K562 (cell line): Measurements from ENCODE around the gene LCA5. TPM values are rescaled to one million over a fixed set of nuclear protein-coding genes. Genes with fewer than 3 reads are reported as not detected.

ENCODE experiments used
- CTCF ChIP-seq, 3 experiments: IDR thresholded peaks in 2 of 3; conservative IDR thresholded peaks in 1 of 3; 2 replicates each; pipeline ENCODE4 v1.5.1; 2011 to 2012; ENCODE audit warnings: low read length in 3 of 3, mild to moderate bottlenecking in 3 of 3, control low read depth in 2 of 3, improper control_type of control experiment in 1 of 3, inconsistent platforms in 1 of 3, low read depth in 1 of 3, mixed read lengths in 1 of 3, moderate library complexity in 1 of 3; ENCODE audit not compliant: insufficient read depth in 2 of 3
- DLX4 ChIP-seq: fragments of 250-450 bp; sonication (Bioruptor Pico); IDR thresholded peaks from 2 replicates; pipeline ENCODE4 v1.6.1; 2021; ENCODE audit warnings: mild to moderate bottlenecking
- FOXA3 ChIP-seq, 2 experiments: fragments of 450-650 bp in 1 of 2; sonication (generic) in 1 of 2; formaldehyde crosslinking; IDR thresholded peaks in 1 of 2; conservative IDR thresholded peaks in 1 of 2; 2 replicates each; pipeline versions ENCODE4 v1.4.0 to v1.8.0; 2020 to 2022; ENCODE audit warnings: mild to moderate bottlenecking in 2 of 2, missing genetic modification reagents in 1 of 2
- HDAC3 ChIP-seq: fragments of 450-650 bp; IDR thresholded peaks from 2 replicates; pipeline ENCODE4 v1.6.1; 2018; ENCODE audit warnings: borderline replicate concordance, mild to moderate bottlenecking, moderate library complexity; ENCODE audit not compliant: partially characterized antibody
- MYBL2 ChIP-seq, 2 experiments: fragments of 450-650 bp in 1 of 2; sonication (generic) in 1 of 2; formaldehyde crosslinking in 1 of 2; IDR thresholded peaks; 2 replicates each; pipeline versions ENCODE4 v1.6.1 to v1.8.1; 2017 to 2022; ENCODE audit warnings: borderline replicate concordance in 1 of 2, inconsistent platforms in 1 of 2, low read depth in 1 of 2, mild to moderate bottlenecking in 1 of 2, missing genetic modification reagents in 1 of 2, moderate library complexity in 1 of 2
- NR2C1 ChIP-seq, 2 experiments: fragments of 450-650 bp; IDR thresholded peaks; 2 replicates each; pipeline ENCODE4 v1.6.1; 2017; ENCODE audit warnings: mild to moderate bottlenecking in 2 of 2, antibody characterized with exemption in 1 of 2, inconsistent platforms in 1 of 2, missing compliant biosample characterization in 1 of 2, missing genetic modification characterization in 1 of 2
- TRIM24 ChIP-seq, 2 experiments: fragments of 450-650 bp; IDR thresholded peaks; 2 replicates each; pipeline ENCODE4 v1.6.1; 2016
- ZNF644 ChIP-seq: fragments of 200-800 bp; sonication (Bioruptor generic); IDR thresholded peaks from 2 replicates; pipeline ENCODE4 v1.6.1; 2016; ENCODE audit warnings: low read depth, missing genetic modification characterization, missing compliant biosample characterization
- polyA plus RNA-seq, 8 experiments: library from polyadenylated mRNA; depleted of rRNA in 4 of 8; stranded (reverse) in 5 of 8; unstranded in 3 of 8; fragments of >200 nt; fragmentation: Nextera tagmentation in 2 of 8; fragmentation: Illumina TruSeq in 1 of 8; extraction: Ambion mirVana in 2 of 8; extraction: Trizol in 1 of 8; gene quantifications; 2 replicates each; pipeline versions ENCODE4 v1.2.1 to v1.2.3, GENCODE V29; 2011 to 2014; ENCODE audit warnings: inconsistent platforms in 1 of 8, missing spikeins in 1 of 8
- total RNA-seq, 7 experiments: library from RNA; depleted of rRNA in 6 of 7; stranded (reverse); fragments of >200 nt in 6 of 7; fragmentation: Illumina TruSeq in 2 of 7; extraction: Trizol in 2 of 7; gene quantifications; 2 replicates each; pipeline versions ENCODE4 v1.2.1 to v1.2.3, GENCODE V29; 2011 to 2021; ENCODE audit warnings: low replicate concordance in 1 of 7
- TF ChIP-seq, protein P1 (sequence below): sonication (generic); formaldehyde crosslinking; IDR thresholded peaks from 2 replicates; pipeline ENCODE4 v1.8.1; 2022; ENCODE audit warnings: missing genetic modification reagents
- TF ChIP-seq, protein P2 (sequence below): fragments of 450-650 bp; IDR thresholded peaks from 2 replicates; pipeline ENCODE4 v1.6.1; 2017; ENCODE audit warnings: antibody characterized with exemption, mild to moderate bottlenecking
- TF ChIP-seq, protein P3 (sequence below), 2 experiments: fragments of 450-650 bp; IDR thresholded peaks; 2 replicates each; pipeline ENCODE4 v1.6.1; 2016
- TF ChIP-seq, protein P4 (sequence below), 2 experiments: fragments of 200-800 bp in 1 of 2; sonication (Bioruptor generic) in 1 of 2; sonication (generic) in 1 of 2; formaldehyde crosslinking in 1 of 2; IDR thresholded peaks in 1 of 2; conservative IDR thresholded peaks in 1 of 2; 2 replicates each; pipeline versions ENCODE4 v1.5.0 to v1.6.1; 2016 to 2020; ENCODE audit warnings: missing compliant biosample characterization in 1 of 2, missing genetic modification characterization in 1 of 2, missing genetic modification reagents in 1 of 2

LCA5 gene
- total and polyA plus RNA-seq, 9 of the 15 experiments (the other 6 are each of a cell fraction or from before 2014, with no cell fraction given): 1.0 to 3.4 (median 1.8) TPM

GRCh38 chr6:79544939-79545450, 7.8 kb upstream of the LCA5 start (continued):
- TF ChIP-seq CTCF (IDR thresholded peaks at IDR 0.05 in 2 of 3, conservative IDR thresholded peaks at IDR 0.05 in 1 of 3; ENCODE audit: insufficient read depth in 2 of 3, low read depth in 1 of 3, low read length in 3 of 3) (peak; percentile 71 to 85 (median 74)), NR2C1 (IDR thresholded peaks at IDR 0.05) (peak; percentile 88), NR2C1 (tag; IDR thresholded peaks at IDR 0.05) (peak; percentile 91), MYBL2 (IDR thresholded peaks at IDR 0.05; ENCODE audit: low read depth) (no peak), MYBL2 (CRISPR knock-in tag; IDR thresholded peaks at IDR 0.05; ENCODE audit: borderline replicate concordance) (no peak), FOXA3 (CRISPR knock-in tag; conservative IDR thresholded peaks at IDR 0.05 in 1 of 2, IDR thresholded peaks at IDR 0.05 in 1 of 2) (peak in 1 of 2 experiments; percentile 62; a peak in 1 of 4 replicates), TRIM24 (IDR thresholded peaks at IDR 0.05) (peak; percentile 68 to 81), DLX4 (CRISPR knock-in tag) (no peak), ZNF644 (tag) (peak; percentile 43; the same call in 1 of the 2 replicates), HDAC3 (peak; percentile 87)
- TF ChIP-seq, protein P1, sequence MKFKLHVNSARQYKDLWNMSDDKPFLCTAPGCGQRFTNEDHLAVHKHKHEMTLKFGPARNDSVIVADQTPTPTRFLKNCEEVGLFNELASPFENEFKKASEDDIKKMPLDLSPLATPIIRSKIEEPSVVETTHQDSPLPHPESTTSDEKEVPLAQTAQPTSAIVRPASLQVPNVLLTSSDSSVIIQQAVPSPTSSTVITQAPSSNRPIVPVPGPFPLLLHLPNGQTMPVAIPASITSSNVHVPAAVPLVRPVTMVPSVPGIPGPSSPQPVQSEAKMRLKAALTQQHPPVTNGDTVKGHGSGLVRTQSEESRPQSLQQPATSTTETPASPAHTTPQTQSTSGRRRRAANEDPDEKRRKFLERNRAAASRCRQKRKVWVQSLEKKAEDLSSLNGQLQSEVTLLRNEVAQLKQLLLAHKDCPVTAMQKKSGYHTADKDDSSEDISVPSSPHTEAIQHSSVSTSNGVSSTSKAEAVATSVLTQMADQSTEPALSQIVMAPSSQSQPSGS: no peak
- TF ChIP-seq, protein P2, sequence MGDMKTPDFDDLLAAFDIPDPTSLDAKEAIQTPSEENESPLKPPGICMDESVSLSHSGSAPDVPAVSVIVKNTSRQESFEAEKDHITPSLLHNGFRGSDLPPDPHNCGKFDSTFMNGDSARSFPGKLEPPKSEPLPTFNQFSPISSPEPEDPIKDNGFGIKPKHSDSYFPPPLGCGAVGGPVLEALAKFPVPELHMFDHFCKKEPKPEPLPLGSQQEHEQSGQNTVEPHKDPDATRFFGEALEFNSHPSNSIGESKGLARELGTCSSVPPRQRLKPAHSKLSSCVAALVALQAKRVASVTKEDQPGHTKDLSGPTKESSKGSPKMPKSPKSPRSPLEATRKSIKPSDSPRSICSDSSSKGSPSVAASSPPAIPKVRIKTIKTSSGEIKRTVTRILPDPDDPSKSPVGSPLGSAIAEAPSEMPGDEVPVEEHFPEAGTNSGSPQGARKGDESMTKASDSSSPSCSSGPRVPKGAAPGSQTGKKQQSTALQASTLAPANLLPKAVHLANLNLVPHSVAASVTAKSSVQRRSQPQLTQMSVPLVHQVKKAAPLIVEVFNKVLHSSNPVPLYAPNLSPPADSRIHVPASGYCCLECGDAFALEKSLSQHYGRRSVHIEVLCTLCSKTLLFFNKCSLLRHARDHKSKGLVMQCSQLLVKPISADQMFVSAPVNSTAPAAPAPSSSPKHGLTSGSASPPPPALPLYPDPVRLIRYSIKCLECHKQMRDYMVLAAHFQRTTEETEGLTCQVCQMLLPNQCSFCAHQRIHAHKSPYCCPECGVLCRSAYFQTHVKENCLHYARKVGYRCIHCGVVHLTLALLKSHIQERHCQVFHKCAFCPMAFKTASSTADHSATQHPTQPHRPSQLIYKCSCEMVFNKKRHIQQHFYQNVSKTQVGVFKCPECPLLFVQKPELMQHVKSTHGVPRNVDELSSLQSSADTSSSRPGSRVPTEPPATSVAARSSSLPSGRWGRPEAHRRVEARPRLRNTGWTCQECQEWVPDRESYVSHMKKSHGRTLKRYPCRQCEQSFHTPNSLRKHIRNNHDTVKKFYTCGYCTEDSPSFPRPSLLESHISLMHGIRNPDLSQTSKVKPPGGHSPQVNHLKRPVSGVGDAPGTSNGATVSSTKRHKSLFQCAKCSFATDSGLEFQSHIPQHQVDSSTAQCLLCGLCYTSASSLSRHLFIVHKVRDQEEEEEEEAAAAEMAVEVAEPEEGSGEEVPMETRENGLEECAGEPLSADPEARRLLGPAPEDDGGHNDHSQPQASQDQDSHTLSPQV: peak; percentile 63
- TF ChIP-seq, protein P3, sequence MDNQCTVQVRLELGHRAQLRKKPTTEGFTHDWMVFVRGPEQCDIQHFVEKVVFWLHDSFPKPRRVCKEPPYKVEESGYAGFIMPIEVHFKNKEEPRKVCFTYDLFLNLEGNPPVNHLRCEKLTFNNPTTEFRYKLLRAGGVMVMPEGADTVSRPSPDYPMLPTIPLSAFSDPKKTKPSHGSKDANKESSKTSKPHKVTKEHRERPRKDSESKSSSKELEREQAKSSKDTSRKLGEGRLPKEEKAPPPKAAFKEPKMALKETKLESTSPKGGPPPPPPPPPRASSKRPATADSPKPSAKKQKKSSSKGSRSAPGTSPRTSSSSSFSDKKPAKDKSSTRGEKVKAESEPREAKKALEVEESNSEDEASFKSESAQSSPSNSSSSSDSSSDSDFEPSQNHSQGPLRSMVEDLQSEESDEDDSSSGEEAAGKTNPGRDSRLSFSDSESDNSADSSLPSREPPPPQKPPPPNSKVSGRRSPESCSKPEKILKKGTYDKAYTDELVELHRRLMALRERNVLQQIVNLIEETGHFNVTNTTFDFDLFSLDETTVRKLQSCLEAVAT (IDR thresholded peaks at IDR 0.05): peak in 1 of 2 experiments; percentile 53; a peak in 1 of 4 replicates
- TF ChIP-seq, protein P4, sequence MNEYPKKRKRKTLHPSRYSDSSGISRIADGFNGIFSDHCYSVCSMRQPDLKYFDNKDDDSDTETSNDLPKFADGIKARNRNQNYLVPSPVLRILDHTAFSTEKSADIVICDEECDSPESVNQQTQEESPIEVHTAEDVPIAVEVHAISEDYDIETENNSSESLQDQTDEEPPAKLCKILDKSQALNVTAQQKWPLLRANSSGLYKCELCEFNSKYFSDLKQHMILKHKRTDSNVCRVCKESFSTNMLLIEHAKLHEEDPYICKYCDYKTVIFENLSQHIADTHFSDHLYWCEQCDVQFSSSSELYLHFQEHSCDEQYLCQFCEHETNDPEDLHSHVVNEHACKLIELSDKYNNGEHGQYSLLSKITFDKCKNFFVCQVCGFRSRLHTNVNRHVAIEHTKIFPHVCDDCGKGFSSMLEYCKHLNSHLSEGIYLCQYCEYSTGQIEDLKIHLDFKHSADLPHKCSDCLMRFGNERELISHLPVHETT (CRISPR knock-in tag; conservative IDR thresholded peaks at IDR 0.05 in 1 of 2, IDR thresholded peaks at IDR 0.05 in 1 of 2): no peak
